WERI-Rb-1 (cell line): ENCODE results near the gene BRSK2.

Experiments used
- DNase-seq: peaks from one replicate; pipeline ENCODE4 v3.0.0-alpha.2; 2020
- H3K27ac ChIP-seq: fragments of 250-450 bp; sonication (Bioruptor Pico); 2 replicates; pipeline ENCODE4 v1.5.1; 2020; ENCODE audit warnings: mild to moderate bottlenecking, moderate library complexity
- H3K27me3 ChIP-seq: fragments of 250-450 bp; sonication (Bioruptor Pico); 2 replicates; pipeline ENCODE4 v1.5.1; 2021; ENCODE audit warnings: mild to moderate bottlenecking, low read depth, moderate library complexity; ENCODE audit not compliant: insufficient read depth, severe bottlenecking
- H3K36me3 ChIP-seq: fragments of 250-450 bp; sonication (Bioruptor Pico); 2 replicates; pipeline ENCODE4 v1.5.1; 2020; ENCODE audit warnings: mild to moderate bottlenecking, moderate library complexity
- H3K4me3 ChIP-seq: 2 replicates; pipeline ENCODE4 v1.5.1; 2011; ENCODE audit warnings: low read depth, mild to moderate bottlenecking, control low read depth, low read length
- H3K9me3 ChIP-seq: fragments of 250-450 bp; sonication (Bioruptor Pico); 2 replicates; pipeline ENCODE4 v1.5.1; 2021; ENCODE audit warnings: mild to moderate bottlenecking, moderate library complexity; ENCODE audit not compliant: severe bottlenecking
- CTCF ChIP-seq: IDR thresholded peaks from 2 replicates; pipeline ENCODE4 v1.5.1; 2011; ENCODE audit warnings: low read depth, mild to moderate bottlenecking, control low read depth, inconsistent platforms, low read length

Gene BRSK2

GRCh38 chr11:1487851-1488574, 98.3 kb downstream of the BRSK2 start:
- TF ChIP-seq CTCF = no peak
- DNase-seq = no peak
- Histone ChIP-seq H3K9me3 (no peaks in the 10 kb centered on the region), H3K36me3 (no peaks in the 10 kb centered on the region), H3K27ac (no peak overlapping the region), H3K27me3 (no peaks in the 10 kb centered on the region), H3K4me3 (no peak overlapping the region)

GRCh38 chr11:1488575-1489180, 98.9 kb downstream of the BRSK2 start:
- Histone ChIP-seq H3K27ac (no peak overlapping the region), H3K27me3 (no peaks in the 10 kb centered on the region), H3K9me3 (no peaks in the 10 kb centered on the region), H3K4me3 (no peak overlapping the region), H3K36me3 (no peaks in the 10 kb centered on the region)
- TF ChIP-seq CTCF = no peak
- no peak for DNase-seq

GRCh38 chr11:1490651-1491050, 100.9 kb downstream of the BRSK2 start:
- no peak for TF ChIP-seq CTCF
- no peaks in the 10 kb centered on the region for H3K27me3 ChIP-seq
- no peaks in the 10 kb centered on the region for H3K36me3 ChIP-seq
- H3K4me3 ChIP-seq = no peak overlapping the region
- H3K27ac ChIP-seq = no peak overlapping the region
- H3K9me3 ChIP-seq = no peaks in the 10 kb centered on the region
- no peak for DNase-seq

GRCh38 chr11:1491379-1491778, 101.6 kb downstream of the BRSK2 start:
- no peak for TF ChIP-seq CTCF
- no peaks in the 10 kb centered on the region for H3K36me3 ChIP-seq
- no peaks in the 10 kb centered on the region for H3K27me3 ChIP-seq
- H3K9me3 ChIP-seq = no peaks in the 10 kb centered on the region
- H3K27ac ChIP-seq = no peak overlapping the region
- DNase-seq = no peak
- no peak overlapping the region for H3K4me3 ChIP-seq

GRCh38 chr11:1493650-1494244, 104.0 kb downstream of the BRSK2 start:
- no peaks in the 10 kb centered on the region for H3K36me3 ChIP-seq
- H3K9me3 ChIP-seq = no peaks in the 10 kb centered on the region
- H3K27me3 ChIP-seq = no peaks in the 10 kb centered on the region
- DNase-seq = no peak
- TF ChIP-seq CTCF = no peak
- no peak overlapping the region for H3K27ac ChIP-seq
- no peak overlapping the region for H3K4me3 ChIP-seq
